HG03045 (cell line): Measurements from ENCODE around the gene LMAN2.
"Not testable (repeated sequence)": the region's sequence is repeated elsewhere in the genome, so short reads cannot be mapped to it uniquely, and the experiment has no call there.

Experiments used
- ATAC-seq: cut with Tn5 transposase; IDR thresholded peaks from one replicate; pipeline ENCODE4 v1.9.1; 2021; ENCODE audit warnings: mild to moderate bottlenecking, moderate library complexity; ENCODE audit not compliant: unreplicated experiment

Gene LMAN2

GRCh38 chr5:177378884-177379883 is 27.7 kb upstream of the LMAN2 start:
- peak; percentile 54 for ATAC-seq

GRCh38 chr5:177377851-177378776 is 26.6 kb upstream of the LMAN2 start:
- ATAC-seq, result no peak

GRCh38 chr5:177376107-177376506 is 24.6 kb upstream of the LMAN2 start:
- ATAC-seq, result no peak

- ATAC-seq, result not testable (repeated sequence)
These were observed 24.0 kb upstream of the LMAN2 start for GRCh38 chr5:177375516-177375915.

- ATAC-seq, result no peak
These were observed 22.7 kb upstream of the LMAN2 start for GRCh38 chr5:177374211-177374610.

GRCh38 chr5:177373806-177374205 is 22.3 kb upstream of the LMAN2 start:
- ATAC-seq, result no peak

GRCh38 chr5:177372910-177373309 is 21.4 kb upstream of the LMAN2 start:
- ATAC-seq, result no peak

- ATAC-seq, result no peak
These were observed 20.8 kb upstream of the LMAN2 start for GRCh38 chr5:177372034-177372896.

GRCh38 chr5:177371120-177372033 is 19.9 kb upstream of the LMAN2 start:
- no peak for ATAC-seq

- no peak for ATAC-seq
These were observed 19.1 kb upstream of the LMAN2 start for GRCh38 chr5:177370488-177371119.

- ATAC-seq, result no peak
These were observed 18.4 kb upstream of the LMAN2 start for GRCh38 chr5:177369645-177370440.

GRCh38 chr5:177368869-177369644 is 17.6 kb upstream of the LMAN2 start:
- ATAC-seq, result no peak

GRCh38 chr5:177367981-177368868 is 16.8 kb upstream of the LMAN2 start:
- no peak for ATAC-seq

GRCh38 chr5:177367323-177367848 is 15.9 kb upstream of the LMAN2 start:
- no peak for ATAC-seq

GRCh38 chr5:177366528-177367322 is 15.3 kb upstream of the LMAN2 start:
- no peak for ATAC-seq
